CD4-positive, CD25-positive, alpha-beta regulatory T cell (primary cell): ENCODE data around the gene PACSIN3. TPM values are rescaled to one million over a fixed set of nuclear protein-coding genes. Genes with fewer than 3 reads are reported as not detected.
A peak's percentile ranks its signal among the peaks of the same experiment; 100 is the strongest.

Experiments used
- ATAC-seq, 2 donors: fragments of 150-1000 bp; cut with Tn5 transposase; one replicate each; pipeline ENCODE4 v1.10.0; 2021; ENCODE audit warnings: low read depth in 2 of 2, moderate number of reproducible peaks in 2 of 2, moderate library complexity in 1 of 2
- DNase-seq, 3 donors: peaks; one replicate each; pipeline versions ENCODE4 v3.0.0 to v3.0.0-alpha.2; 2012 to 2022; ENCODE audit warnings: mixed read lengths in 1 of 3
- H3K27ac ChIP-seq: one replicate; pipeline ENCODE4 v1.7.0; 2013; ENCODE audit warnings: mild to moderate bottlenecking, low read length; ENCODE audit not compliant: insufficient read depth, poor library complexity, severe bottlenecking
- H3K27me3 ChIP-seq: one replicate; pipeline ENCODE4 v1.7.0; 2013; ENCODE audit warnings: low read length; ENCODE audit not compliant: control insufficient read depth, insufficient read depth
- H3K36me3 ChIP-seq: one replicate; pipeline ENCODE4 v1.7.0; 2013; ENCODE audit warnings: mild to moderate bottlenecking, low read length, moderate library complexity; ENCODE audit not compliant: control insufficient read depth, insufficient read depth
- H3K4me1 ChIP-seq: 2 replicates; pipeline ENCODE4 v1.7.0; 2013; ENCODE audit warnings: mild to moderate bottlenecking, low read length; ENCODE audit not compliant: insufficient read depth, control insufficient read depth, poor library complexity, severe bottlenecking
- H3K4me3 ChIP-seq: one replicate; pipeline ENCODE4 v1.7.0; 2013; ENCODE audit warnings: low read depth, mild to moderate bottlenecking, low read length, moderate library complexity
- H3K9me3 ChIP-seq, 2 experiments: 1 replicate in 1 of 2; 2 replicates in 1 of 2; pipeline ENCODE4 v1.7.0; 2013; ENCODE audit warnings: low read length in 2 of 2, mild to moderate bottlenecking in 1 of 2, moderate library complexity in 1 of 2; ENCODE audit not compliant: control insufficient read depth in 2 of 2
- H3K27ac Mint-ChIP-seq, 3 donors: one replicate each; pipeline ENCODE4 v1.8.0; 2020 to 2022; ENCODE audit warnings: mild to moderate bottlenecking in 3 of 3, mixed read lengths in 3 of 3, moderate library complexity in 2 of 3
- H3K27me3 Mint-ChIP-seq: one replicate; pipeline ENCODE4 v1.8.0; 2022; ENCODE audit warnings: mild to moderate bottlenecking, mixed read lengths
- H3K36me3 Mint-ChIP-seq: one replicate; pipeline ENCODE4 v1.8.0; 2020; ENCODE audit warnings: mixed read lengths
- H3K4me1 Mint-ChIP-seq, 4 donors: one replicate each; pipeline ENCODE4 v1.8.0; 2020 to 2022; ENCODE audit warnings: mixed read lengths in 4 of 4, mild to moderate bottlenecking in 1 of 4
- H3K4me3 Mint-ChIP-seq, 4 donors: one replicate each; pipeline ENCODE4 v1.8.0; 2020 to 2022; ENCODE audit warnings: mild to moderate bottlenecking in 4 of 4, mixed read lengths in 4 of 4, moderate library complexity in 3 of 4
- H3K9me3 Mint-ChIP-seq, 7 donors: one replicate each; pipeline ENCODE4 v1.8.0; 2020 to 2022; ENCODE audit warnings: mixed read lengths in 7 of 7, mild to moderate bottlenecking in 3 of 7, moderate library complexity in 2 of 7
- polyA plus RNA-seq, 4 donors: library from polyadenylated mRNA; unstranded; fragments of 300-500 nt; fragmentation: Illumina TruSeq; gene quantifications; one replicate each; pipeline ENCODE4 v1.2.3, GENCODE V29; 2021
- total RNA-seq: library from RNA; stranded (reverse); gene quantifications from one replicate; pipeline ENCODE4 v1.2.3, GENCODE V29; 2022

PACSIN3 gene
- total and polyA plus RNA-seq, 5 donors from 2014 or later = 0.85 TPM; not detected in 4

DNA sequence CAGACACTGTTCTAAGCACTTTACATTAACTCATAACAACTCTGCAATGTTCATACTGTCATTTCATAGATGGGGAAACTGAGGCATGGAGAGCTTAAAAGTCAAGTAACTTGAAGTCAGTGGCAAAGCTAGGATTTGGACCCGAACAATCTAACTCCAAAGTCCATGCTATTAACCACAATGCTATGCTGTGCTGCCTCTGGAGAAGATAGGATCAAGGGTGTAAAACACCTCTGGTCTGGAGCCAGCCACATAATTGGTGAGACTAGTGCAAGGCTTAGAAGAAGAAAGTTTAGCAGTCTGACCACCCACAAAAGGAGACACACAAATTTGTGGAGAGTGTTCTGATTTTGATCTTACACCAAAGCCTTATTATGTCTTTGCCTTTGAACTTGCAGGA, 53.3 kb downstream of the PACSIN3 start:
- H3K36me3 ChIP-seq = no peaks in the 10 kb centered on the region
- peaks cover 12% of the 10 kb centered on the region for H3K36me3 Mint-ChIP-seq
- H3K4me1 ChIP-seq = no peaks in the 10 kb centered on the region
- no peak overlapping the region for H3K27ac ChIP-seq
- no peaks in the 10 kb centered on the region for H3K27me3 Mint-ChIP-seq
- DNase-seq = no peak
- no peak overlapping the region for H3K27ac Mint-ChIP-seq
- no peak for ATAC-seq
- no peak overlapping the region for H3K4me3 ChIP-seq
- no peak overlapping the region for H3K4me3 Mint-ChIP-seq
- H3K4me1 Mint-ChIP-seq = no peaks in the 10 kb centered on the region
- H3K9me3 Mint-ChIP-seq = no peaks in the 10 kb centered on the region
- H3K27me3 ChIP-seq = no peaks in the 10 kb centered on the region
- H3K9me3 ChIP-seq = no peaks in the 10 kb centered on the region

DNA sequence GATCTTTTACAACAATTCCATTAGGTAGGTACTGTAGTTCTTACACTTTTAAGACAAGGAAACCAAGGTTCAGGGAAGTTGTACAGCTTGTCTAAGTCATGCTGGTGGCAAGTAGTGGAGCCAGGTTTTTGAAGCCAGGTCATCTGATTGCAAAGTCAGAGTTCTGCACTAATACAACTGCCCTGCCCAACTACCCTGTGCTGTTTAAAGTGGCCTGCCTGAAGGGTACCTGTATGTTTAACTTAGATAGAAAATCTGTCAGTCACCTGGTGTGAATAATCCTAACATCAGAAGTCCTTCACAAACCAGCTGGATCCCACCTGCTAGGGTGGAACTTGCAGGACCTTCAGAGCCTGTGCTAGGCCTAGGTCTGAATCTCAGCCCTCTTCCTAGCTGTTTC, 53.7 kb downstream of the PACSIN3 start:
- Histone ChIP-seq H3K36me3 (no peaks in the 10 kb centered on the region), H3K4me3 (no peak overlapping the region), H3K9me3 (no peaks in the 10 kb centered on the region), H3K4me1 (no peaks in the 10 kb centered on the region), H3K27ac (no peak overlapping the region), H3K27me3 (no peaks in the 10 kb centered on the region)
- no peaks in the 10 kb centered on the region for H3K4me1 Mint-ChIP-seq
- ATAC-seq = no peak
- no peaks in the 10 kb centered on the region for H3K9me3 Mint-ChIP-seq
- H3K36me3 Mint-ChIP-seq = peaks cover 7% of the 10 kb centered on the region
- H3K4me3 Mint-ChIP-seq = no peak overlapping the region
- no peak overlapping the region for H3K27ac Mint-ChIP-seq
- DNase-seq = no peak
- H3K27me3 Mint-ChIP-seq = no peaks in the 10 kb centered on the region

DNA sequence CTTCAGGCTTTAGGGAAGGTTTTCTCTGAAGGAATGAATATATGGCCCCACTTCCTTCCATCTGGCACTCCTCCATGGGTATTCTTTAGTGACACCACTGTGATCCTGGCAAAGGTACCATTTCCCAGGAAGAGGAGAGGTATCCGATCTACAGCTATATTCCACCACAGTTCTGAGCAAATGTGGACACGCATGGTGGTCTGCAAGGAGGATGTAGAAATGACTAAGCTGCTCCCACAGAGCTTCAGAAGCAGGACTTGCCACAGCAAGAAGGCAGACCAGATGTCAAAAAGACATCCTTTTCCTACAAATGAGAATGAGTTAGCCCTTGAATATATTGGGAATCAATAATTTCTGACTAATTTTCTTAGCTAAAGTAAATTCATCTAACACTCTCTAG, 55.1 kb downstream of the PACSIN3 start:
- Mint-ChIP-seq H3K27ac (no peak overlapping the region), H3K27me3 (no peaks in the 10 kb centered on the region), H3K4me3 (no peak overlapping the region), H3K4me1 (no peaks in the 10 kb centered on the region), H3K36me3 (peaks cover 4% of the 10 kb centered on the region), H3K9me3 (no peaks in the 10 kb centered on the region)
- Histone ChIP-seq H3K4me3 (no peak overlapping the region), H3K9me3 (no peaks in the 10 kb centered on the region), H3K4me1 (no peaks in the 10 kb centered on the region), H3K36me3 (no peaks in the 10 kb centered on the region), H3K27ac (no peak overlapping the region), H3K27me3 (no peaks in the 10 kb centered on the region)
- no peak for DNase-seq
- no peak for ATAC-seq

DNA sequence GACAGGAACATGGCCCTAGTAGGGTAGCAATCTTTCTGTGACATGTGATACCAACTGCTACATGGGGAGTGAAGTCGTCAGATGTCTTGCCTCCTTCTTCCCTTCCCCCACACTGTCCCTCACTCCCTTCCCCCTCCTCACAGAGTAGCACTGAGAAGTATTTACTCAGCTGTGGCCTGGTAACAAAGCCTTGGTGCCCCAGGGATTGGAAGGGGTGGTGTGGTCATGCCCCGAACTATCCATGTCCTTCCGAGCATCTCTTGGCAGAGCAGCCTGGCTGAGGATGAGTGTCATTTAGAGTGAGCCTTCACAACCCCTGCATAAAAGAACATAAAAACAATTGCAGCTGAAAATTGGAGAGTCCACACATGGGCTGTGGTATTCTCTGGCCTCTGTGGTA, 55.7 kb downstream of the PACSIN3 start:
- Mint-ChIP-seq H3K4me1 (no peaks in the 10 kb centered on the region), H3K27me3 (no peaks in the 10 kb centered on the region), H3K9me3 (no peaks in the 10 kb centered on the region), H3K36me3 (peaks cover 4% of the 10 kb centered on the region), H3K27ac (no peak overlapping the region), H3K4me3 (peak overlapping the region in 1 of 4 donors; percentile 17)
- DNase-seq = no peak
- H3K36me3 ChIP-seq = no peaks in the 10 kb centered on the region
- no peak overlapping the region for H3K4me3 ChIP-seq
- no peaks in the 10 kb centered on the region for H3K4me1 ChIP-seq
- H3K27ac ChIP-seq = no peak overlapping the region
- no peaks in the 10 kb centered on the region for H3K9me3 ChIP-seq
- no peaks in the 10 kb centered on the region for H3K27me3 ChIP-seq
- no peak for ATAC-seq

Other genes with a start within 250 kb of the PACSIN3 start
- gene CSTPP1, start 249.7 kb downstream of the PACSIN3 start, total RNA-seq = 15.5 TPM
- gene CSTPP1, start 249.7 kb downstream of the PACSIN3 start, polyA plus RNA-seq = 10 to 100 TPM; 15.1 to 18.3 (median 15.6) TPM
- gene ARFGAP2, start 9.6 kb downstream of the PACSIN3 start, total RNA-seq = 169 TPM
- gene ARFGAP2, start 9.6 kb downstream of the PACSIN3 start, polyA plus RNA-seq = 100 to 1,000 TPM; 102 to 113 (median 109) TPM
- gene DDB2, start 28.5 kb upstream of the PACSIN3 start, total RNA-seq = 81.7 TPM
- 10 to 100 TPM; 55.3 to 93.9 (median 60.0) TPM for gene DDB2, start 28.5 kb upstream of the PACSIN3 start, polyA plus RNA-seq
- 19.0 TPM for gene ACP2, start 62.4 kb upstream of the PACSIN3 start, total RNA-seq
- gene ACP2, start 62.4 kb upstream of the PACSIN3 start, polyA plus RNA-seq = 10 to 100 TPM; 16.3 to 27.7 (median 17.2) TPM
- gene NR1H3, start 71.6 kb upstream of the PACSIN3 start, total RNA-seq = 5.7 TPM
- 10 to 100 TPM in 1 of 4 donors, 1 to 10 TPM in 3; 6.1 to 13.0 (median 9.3) TPM for gene NR1H3, start 71.6 kb upstream of the PACSIN3 start, polyA plus RNA-seq
- 179 TPM for gene MADD, start 83.7 kb upstream of the PACSIN3 start, total RNA-seq
- 10 to 100 TPM; 17.8 to 29.2 (median 23.1) TPM for gene MADD, start 83.7 kb upstream of the PACSIN3 start, polyA plus RNA-seq
- gene MYBPC3, start 166.3 kb upstream of the PACSIN3 start, total RNA-seq = not detected
- not detected for gene MYBPC3, start 166.3 kb upstream of the PACSIN3 start, polyA plus RNA-seq
- 0.57 TPM for gene SPI1, start 192.1 kb upstream of the PACSIN3 start, total RNA-seq
- gene SPI1, start 192.1 kb upstream of the PACSIN3 start, polyA plus RNA-seq = under 1 TPM in 2 of 4 donors, not detected in 2; 0.13 to 0.41 TPM
- 30.4 TPM for gene SLC39A13, start 222.2 kb upstream of the PACSIN3 start, total RNA-seq
- gene SLC39A13, start 222.2 kb upstream of the PACSIN3 start, polyA plus RNA-seq = 10 to 100 TPM; 21.9 to 32.8 (median 23.3) TPM
- 58.9 TPM for gene PSMC3, start 240.0 kb upstream of the PACSIN3 start, total RNA-seq
- gene PSMC3, start 240.0 kb upstream of the PACSIN3 start, polyA plus RNA-seq = 100 to 1,000 TPM; 102 to 153 (median 120) TPM